HUDEP-2 (cell line): ENCODE results near the gene RAB43.
"Not testable (repeated sequence)": the region's sequence is repeated elsewhere in the genome, so short reads cannot be mapped to it uniquely, and the experiment has no call there.

ENCODE experiments used
- DNase-seq, 76 experiments: peaks; one replicate each; lab custom pipeline; 2025; ENCODE audit not compliant: unreplicated experiment in 76 of 76; lab: John Stamatoyannopoulos, UW

The RAB43 gene

DNA sequence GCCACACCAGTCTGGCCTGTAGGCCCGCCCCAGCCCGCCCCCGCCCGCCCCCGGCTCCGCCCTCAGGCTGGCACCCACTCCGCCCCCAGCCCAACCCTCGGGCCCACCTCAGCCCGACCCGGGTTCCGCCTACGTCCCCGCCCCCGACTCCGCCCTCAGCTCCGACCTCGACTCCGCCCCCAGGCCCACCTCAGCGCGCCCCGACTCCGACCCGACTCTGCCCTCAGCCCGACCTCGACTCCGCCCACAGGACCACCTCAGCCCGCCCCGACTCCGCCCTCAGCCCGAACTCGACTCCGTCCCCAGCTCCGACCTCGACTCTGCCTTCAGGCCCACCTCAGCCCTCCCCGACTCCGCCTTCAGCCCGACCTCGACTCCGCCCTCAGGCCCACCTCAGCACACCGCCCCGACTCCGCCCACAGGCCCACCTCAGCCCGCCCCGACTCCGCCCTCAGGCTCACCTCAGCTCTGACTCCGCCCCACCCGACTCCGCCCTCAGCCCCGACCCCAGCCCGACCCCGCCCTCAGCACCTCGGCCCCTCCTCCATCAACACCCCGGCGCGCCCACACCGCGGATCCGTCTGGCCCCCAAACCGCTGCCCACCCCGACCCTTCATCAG lies at the start of gene RAB43:
RAB43 (minus strand) TSS at position 13 of the 620 bp plus-strand sequence. CDS start 315 bp downstream, outside the sequence.
- DNase-seq: peak in 66 of 76 experiments; percentile 3 to 84 (median 63)

DNA sequence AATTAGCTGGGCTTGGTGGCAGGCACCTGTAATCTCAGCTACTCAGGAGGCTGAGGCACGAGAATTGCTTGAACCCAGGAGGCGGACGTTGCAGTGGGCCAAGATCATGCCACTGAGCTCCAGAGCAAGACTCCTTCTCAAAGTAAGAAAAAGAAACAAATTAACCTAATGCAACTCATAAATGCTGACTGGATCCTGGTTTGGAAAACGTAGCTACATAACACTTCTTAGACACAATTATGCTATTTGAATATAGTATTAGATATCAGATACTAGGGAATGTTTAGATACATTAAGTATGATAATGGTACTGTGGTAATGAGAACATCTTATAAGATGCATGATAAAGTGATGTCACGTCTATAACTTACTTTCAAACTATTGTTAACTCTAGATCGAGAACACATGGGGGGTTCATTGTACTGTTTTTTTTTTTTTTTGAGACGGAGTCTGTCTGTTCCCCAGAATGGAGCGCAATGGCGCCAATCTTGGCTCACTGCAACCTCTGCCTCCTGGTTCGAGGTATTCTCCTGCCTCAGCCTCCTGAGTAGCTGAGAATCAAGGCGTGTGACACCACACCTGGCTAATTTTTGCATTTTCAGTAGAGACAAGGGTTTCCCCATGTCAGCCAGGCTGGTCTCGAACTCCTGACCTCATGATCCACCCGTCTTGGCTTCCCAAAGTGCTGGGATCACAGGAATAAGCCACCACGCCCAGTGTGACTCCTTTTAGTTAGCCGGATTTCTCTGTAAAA lies 45.2 kb upstream of the RAB43 start:
- no peak for DNase-seq

DNA sequence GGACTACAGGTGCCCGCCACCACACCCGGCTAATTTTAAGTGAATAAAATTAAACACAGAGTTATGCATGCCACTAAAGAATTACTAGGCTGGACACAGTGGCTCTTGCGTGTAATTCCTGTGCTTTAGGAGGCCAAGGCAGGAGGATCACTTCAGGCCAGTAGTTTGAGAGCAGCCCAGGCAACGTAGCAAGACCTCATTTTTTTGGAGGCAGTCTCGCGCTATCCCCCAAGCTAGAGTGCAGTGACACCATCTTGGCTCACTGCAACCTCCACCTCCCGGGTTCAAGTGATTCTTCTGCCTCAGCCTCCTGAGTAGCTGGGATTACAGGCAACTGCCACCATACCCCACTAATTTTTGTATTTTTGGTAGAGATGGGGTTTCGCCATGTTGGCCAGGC lies 44.0 kb upstream of the RAB43 start:
- DNase-seq: not testable (repeated sequence)

DNA sequence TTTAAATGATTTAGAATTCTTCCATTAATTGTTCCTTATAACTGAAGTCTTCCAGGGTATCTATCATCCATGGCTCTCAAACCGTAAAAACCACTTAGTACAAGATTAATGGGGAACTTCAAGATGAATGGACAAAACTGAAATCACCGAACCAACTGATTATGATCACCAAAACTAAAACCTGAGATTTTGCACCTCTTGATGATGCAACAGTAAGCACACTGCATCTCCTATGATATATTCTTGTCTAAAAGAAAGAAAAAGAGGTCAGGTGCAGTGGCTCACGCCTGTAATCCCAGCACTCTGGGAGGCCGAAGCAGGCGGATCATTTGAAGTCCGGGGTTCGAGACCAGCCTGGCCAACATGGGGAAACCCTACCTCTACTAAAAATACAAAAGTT lies 42.9 kb upstream of the RAB43 start:
- DNase-seq: no peak

DNA sequence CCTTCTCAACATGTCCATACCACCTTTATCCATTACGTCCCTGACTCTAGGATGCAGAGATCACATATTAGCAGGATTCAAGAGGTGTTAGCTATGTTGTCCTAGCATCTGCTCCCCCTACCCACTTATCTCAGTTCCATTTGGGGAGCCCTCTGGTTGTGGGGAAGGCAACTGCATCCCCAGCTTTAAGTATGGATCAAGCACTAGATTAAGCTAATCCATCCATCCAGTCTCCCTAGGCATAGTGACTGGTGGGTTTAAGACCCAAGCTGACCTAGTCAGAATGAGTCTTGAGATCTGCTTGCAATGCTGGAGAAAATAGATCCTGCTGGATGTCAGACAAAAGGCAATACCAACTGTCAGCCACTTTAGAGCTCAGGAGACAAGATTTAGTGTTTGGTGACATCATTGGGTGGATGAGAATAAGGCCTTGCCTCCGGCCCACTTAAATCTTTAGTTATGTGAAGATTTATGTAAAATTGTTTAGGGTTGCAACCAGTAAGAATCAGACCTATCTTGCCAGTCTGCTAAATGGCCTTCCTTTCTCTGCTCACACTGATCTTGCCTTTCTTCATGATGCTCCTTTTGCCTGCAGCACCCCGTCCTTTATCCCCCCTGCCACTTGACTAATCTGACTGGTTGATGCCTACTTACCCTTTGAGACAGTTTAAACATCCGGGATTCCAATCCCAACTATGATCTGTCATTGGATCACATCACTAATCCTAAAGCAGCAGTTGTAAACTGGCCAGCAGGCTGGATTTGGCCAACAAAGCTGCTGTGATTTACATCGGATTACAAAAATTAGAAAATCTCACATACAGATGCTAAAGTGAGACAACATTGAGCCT lies 41.4 kb upstream of the RAB43 start:
- peak in 15 of 76 experiments; percentile 3 to 46 (median 9) for DNase-seq

DNA sequence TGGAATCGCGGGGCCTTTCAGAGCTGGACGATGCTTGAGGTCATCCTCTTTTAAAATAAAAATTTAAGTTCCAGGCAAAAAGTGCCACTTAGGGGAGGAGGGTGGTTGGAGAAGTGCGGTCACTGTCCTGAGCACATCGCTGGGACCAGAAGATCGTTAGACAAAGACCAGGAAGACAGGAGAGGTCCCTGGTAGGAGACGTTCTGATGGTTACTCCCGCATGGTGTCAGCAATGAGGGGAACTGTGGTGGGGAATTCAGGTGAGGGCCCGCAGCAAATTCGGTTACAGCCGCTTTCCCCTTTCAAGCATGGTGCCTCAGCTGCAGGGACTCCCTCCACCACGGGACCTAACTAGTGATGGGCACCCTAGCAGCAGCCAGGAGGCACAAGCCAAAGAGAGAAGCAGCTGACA lies 40.3 kb upstream of the RAB43 start:
- DNase-seq: peak in 28 of 76 experiments; percentile 2 to 75 (median 36)

DNA sequence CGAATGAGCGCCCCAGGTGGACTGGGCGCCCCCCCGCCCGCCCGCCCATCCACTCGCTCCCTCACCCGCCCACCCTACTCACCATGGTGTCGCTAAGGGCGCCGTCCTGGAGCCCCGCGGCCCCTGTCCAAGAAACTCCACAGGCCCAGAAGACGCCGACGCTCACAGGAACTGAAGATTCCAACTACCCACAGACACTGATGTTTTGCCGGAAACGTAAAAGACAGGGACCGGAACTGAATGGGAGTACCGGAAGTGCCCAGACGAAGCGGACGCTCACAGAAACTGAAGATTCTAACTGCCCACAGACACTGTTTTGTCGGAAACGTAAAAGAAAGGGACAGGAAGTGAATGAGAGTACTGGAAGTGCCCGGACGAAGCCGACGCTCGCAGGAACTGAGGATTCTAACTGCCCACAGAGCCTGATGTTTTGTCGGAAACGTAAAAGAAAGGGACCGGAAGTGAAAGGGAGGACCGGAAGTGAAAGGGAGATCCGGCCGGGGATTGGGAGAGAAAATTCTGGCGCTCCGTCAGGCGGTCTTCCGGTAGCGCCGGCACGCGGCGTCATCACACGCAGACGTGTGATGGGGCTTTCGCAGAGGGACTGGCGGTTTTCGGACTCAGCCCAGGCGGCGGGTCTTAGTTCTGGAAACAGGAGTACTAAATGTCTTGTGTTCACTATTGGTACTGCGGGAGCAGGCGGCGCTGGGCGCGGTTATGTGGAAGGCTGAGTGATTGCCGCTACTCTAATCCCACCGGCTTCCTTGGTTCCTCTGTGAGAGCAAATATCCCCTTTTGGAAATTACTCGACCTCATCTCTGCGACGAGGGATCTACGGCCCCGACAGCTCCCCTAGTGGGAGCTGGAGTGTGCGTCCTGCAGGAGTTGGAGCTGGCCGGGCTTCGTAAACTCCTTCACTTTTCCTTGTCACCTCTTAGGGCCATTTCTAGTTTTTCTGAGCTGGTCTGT lies 39.6 kb upstream of the RAB43 start, which contains the start of gene ISY1:
ISY1 (minus strand) TSS at position 173 of the 969 bp plus-strand sequence; CDS start at position 85, 88 bp downstream.
- peak in 75 of 76 experiments; percentile 39 to 93 (median 84) for DNase-seq

DNA sequence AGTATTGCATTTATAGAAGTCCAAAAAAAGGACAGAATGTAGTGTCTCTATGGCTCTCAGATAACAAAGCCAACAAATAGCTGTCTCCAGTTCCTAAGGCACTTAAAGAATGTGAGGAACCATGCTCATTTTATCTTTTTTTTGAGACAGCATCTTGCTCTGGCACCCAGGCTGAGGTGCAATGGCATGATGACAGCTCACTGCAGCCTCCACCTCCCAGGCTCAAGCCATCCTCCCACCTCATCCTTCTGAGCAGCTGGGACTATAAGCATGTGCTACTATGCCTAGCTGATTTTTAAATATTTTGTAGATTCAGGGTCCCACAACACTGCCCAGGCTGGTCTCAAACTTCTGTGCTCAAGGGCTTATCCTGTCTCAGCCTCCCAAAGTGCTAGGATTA lies 23.2 kb upstream of the RAB43 start:
- DNase-seq: no peak

DNA sequence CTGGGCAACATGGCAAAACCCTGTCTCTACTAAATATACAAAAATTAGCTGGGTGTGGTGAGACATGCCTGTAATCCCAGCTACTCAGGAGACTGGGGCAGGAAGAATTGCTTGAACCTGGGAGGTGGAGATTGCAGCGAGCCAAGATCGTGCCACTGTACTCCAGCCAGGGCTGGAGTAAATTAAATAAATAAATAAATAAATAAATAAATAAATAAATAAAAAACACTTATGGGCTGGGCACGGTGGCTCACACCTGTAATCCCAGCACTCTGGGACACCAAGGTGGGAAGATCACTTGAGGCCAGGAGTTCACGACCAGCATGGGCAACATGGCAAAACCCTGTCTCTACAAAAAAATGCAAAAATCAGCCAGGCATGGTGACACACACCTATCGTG lies 19.4 kb upstream of the RAB43 start:
- not testable (repeated sequence) for DNase-seq

DNA sequence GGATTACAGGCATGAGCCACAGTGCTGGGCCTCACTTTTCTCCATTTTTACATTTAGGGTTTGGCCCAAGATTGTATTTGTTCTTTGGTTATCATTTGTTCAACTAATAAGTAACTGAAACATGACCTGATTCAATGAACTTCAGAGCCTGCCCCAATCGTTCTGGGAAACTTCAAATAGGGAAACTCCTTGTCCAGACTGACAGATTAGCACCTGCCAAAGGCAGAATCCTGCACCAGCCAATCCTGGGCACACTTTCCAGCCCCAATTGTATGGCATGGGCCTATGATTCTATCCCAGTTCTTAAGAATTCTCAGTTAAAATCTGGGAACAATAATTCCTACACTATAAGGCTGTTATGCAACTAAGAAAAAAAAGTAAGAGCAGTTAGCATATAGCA lies 18.3 kb upstream of the RAB43 start:
- no peak for DNase-seq

DNA sequence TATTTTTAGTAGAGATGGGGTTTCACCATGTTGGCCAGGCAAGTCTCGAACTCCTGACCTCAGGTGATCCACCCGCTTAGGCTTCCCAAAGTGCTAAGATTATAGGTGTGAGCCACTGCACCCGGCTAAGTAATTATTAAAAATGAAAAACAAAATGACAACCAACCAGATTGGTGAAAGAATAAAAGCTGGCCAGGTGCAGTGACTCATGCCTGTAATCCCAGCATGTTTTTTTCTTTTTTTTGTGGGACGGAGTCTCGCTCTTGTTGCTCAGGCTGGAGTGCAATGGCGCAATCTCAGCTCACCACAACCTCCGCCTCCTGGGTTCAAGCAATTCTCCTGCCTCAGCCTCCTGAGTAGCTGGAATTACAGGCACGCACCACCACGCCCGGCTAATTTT lies 14.7 kb upstream of the RAB43 start:
- not testable (repeated sequence) for DNase-seq

DNA sequence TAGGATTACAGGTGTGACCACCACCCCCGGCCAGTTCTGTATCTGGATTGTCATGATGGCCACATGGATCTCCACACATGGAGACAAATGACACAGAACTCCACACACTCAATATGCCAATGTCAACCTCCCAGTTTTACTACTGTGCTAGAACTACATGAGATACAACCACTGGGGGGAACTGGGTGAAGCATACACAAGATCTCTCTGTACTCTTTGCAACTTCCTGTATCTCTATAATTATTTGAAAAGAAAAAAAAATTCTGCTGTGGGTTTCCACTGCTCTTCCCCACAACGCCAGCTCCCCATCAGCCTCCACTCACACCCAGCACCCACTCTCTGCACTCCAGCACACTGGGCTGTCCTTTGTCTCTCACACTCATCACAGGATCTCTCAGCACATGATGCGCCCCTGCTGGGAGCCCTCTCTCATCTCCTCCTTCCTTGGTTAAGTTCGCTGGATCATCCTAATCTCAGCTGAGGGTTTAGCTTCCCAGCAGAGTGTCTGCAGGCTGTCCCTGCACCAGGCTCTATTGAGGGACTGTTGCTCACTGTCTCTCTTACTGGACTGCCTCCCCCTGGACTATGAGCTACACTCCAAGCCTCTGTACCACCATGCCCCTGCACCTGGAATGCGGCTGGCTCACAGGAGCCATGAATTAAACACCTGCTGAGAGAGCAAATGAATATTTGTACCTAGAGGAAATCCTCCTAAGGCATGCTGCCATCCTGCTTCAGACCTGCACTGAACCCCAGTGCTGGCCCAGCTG lies 10.7 kb upstream of the RAB43 start:
- no peak for DNase-seq

DNA sequence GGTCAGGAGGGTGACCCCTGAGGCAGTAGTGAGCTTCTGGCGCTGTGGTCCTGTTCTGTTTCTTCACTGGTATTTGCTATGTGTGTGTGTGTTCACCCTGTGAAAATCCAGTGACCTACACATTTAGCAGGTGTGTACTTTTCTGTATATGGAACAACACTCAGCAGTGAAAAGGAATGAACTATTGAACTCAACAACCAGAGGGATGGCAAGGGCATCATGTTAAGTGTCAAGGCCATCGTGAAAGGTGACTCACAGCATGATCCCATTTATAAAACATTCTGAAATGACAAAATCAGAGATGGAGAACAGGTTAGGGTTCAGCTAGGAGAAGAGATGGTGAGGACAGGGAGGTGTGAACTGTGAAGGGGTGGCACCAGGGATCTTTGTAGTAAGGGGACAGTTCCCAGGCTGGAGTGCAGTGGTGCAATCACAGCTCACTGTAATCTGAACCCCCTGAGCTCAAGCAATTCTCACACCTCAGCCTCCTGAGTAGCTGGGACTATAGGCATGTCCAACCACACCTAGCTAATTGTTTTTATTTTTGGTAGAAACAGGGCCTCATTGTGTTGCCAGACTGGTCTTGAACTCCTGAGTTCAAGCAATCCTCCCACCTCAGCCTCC lies 10.0 kb upstream of the RAB43 start:
- DNase-seq: no peak

DNA sequence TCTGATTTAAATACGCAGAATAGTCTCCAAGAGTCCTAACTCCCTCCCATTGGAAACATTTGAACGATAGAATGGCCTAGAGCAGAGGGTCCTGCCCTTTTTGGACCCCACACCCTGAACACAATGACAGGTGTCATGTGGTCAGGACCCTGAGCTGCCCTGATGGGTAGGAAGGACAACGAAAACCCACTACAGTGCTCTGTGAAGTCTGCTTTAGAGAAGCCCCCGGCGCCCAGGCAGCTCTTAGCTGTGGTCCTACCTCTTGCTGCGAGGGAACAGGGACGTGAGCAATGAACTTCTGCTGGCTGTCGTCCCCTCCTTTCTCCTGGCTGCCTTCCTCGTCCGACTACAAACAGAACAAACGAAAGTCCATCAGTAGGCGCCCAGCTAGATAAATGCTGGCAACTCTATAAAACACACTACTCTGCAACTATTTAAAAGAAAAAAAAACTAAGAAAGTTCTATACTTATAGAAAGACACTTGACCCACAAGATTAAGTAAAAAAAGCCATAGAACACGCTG lies 8.7 kb upstream of the RAB43 start:
- no peak for DNase-seq

DNA sequence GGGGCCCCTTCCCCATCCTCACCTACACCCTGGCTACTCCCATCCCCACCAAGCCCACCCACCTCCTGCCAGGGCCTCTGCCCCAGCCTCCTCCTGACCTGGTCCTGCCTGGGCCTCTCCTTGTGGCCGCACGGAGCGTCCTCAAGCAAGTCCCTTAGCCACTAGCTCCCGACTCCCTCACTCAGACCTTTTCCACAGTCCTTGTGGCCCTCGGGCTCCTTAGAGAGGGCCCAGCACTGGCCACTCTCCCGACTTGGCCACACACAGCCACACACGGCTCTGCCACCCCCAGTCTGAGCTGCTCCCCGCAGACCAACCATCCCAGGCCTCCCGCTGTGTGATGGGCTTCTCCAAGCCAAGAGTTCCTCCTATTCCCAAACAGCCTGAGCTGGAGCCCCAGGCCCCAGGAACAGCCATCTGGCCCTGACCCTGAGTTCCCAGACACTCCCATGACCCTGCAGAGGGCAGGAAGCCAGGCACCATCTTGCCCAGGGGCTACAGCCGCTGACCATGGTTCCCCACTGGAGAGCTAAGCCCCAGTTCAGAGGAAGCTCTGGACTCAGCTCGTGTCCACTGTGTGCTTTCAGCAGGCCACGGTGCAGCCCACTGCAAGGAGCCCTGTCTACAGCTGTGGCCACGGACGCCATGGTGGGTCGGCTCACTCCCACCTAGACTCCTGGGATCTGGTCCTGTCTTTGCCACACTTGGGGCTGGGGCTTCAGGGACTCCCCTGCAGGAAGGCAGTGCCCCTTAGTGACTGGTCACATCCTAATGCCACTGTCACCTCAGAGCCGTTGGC lies 7.0 kb upstream of the RAB43 start:
- DNase-seq: no peak

DNA sequence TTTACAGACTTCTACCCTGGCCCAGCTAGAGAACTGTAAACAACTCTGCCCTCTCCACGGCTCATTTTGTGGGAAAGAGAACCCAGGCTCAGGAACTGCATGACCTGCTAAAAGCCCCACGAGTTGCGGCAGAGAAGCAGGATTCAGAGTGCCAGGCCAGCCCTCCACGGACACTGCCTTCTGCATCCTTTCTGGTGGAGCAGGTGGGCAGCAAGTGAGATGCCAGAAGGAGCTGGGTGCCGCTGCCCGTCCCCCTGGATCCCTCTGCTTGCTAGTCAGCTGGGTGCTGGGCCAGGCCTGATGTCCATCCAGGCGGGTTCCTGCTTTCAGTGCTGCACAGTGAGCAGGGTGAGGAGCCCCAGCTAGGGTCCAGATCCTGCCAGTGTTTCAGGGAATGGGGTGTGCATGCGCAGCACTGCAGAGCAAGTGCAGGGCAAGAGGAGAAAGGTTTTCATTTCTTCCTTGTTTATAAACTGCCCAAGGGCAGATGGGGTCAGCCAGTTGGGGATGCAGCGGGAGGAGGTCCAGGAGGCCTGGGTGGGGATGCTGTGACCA lies 5.2 kb upstream of the RAB43 start:
- DNase-seq: no peak

DNA sequence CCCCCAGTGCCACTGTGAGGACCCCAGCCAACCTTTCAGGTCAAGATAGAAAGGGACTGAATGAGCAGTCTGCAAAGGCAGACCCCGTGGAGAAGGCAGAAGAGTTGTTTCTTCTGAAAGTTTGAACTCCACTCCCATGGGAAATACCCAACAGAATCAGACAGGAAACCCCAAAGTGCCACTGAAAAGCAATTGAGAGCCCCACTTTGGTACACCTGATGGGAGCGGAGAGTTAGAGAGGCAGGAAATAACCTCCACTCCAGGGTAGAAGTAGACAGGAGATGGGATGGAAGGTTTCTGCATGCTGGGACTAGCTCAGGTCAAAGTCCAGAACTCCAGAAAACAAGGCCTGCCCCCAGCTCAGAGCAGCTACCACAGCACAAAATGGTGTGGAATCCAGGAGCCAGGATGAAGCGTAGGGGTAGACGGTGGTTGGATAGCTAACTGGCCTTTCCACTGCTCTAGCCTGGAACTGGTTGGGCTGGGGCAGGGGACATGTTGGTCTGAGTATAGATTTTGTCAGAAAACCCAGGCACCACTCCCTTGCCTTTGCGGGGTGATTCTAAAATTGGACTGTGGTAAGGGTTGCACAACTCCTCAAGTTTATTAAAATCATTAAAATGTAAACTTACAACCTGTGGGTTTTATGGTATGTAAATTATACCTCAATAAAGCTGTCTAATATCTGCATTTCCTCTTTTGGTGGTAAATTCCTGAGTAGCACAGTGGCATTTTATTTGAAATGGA lies 1.9 kb upstream of the RAB43 start:
- DNase-seq: peak in 1 of 76 experiments; percentile 1
